ENCODE results near the gene EIF2B4.

- TF ChIP-seq CTCF (IDR thresholded peaks at IDR 0.05; ENCODE audit: low read depth, low read length) (no peak), EZH2phosphoT487 (IDR thresholded peaks at IDR 0.05; ENCODE audit: low read depth) (no peak)
Observed at GRCh38 chr2:27363933-27364332, 6.2 kb downstream of the EIF2B4 start.
